Stimulated activated CD8-positive, alpha-beta memory T cell treated with anti-CD3 and anti-CD28 coated beads, Interleukin-4, amount 100 ng/mL, for 48 hours (primary cell): ENCODE results near the gene CLDND1.
"Not testable (repeated sequence)": the region's sequence is repeated elsewhere in the genome, so short reads cannot be mapped to it uniquely, and the experiment has no call there.

Source experiments
- DNase-seq: peaks from one replicate; pipeline ENCODE4 v3.0.0-alpha.2; 2020

Gene CLDND1

DNA sequence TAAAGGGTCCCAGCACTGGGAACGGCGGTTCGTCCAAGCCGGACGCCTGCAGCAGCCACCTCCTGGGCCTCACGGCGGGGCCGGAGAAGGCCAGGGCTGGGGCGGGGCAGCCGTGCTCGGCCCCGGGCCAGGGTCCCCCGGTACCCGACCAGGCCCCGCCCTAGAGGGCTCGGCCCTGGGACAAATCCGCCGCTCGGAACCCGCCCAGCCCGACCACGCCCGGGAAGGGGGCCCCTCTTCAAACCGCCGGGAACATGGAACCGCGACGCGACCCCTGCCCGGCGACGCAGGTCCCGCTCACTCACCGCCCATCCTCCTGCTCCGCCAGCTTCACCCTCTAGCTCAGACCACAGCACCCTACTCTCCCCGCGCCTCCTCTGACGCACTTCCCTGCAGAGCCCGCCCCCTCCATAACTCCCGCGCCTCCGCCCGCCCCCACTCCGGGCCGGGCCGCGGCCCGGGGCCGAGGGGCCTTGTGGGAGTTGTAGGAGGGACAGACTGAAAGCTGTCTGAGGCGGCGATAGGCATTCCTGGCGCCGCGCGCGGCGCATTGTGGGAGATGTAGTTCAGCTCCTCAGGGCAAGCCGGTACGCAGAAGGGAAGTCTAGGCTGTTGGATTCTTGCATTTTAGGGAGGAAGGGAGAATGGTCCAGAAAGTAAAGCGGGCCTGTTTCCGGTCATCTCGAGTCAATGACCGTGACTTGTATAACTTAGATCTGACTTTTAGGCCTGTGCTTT, at the start of gene CLDND1:
Gene CLDND1, minus strand, starts transcription at position 359 of the 738 bp plus-strand sequence. CDS start 1,478 bp downstream, outside the sequence.
- DNase-seq = peak; percentile 95

DNA sequence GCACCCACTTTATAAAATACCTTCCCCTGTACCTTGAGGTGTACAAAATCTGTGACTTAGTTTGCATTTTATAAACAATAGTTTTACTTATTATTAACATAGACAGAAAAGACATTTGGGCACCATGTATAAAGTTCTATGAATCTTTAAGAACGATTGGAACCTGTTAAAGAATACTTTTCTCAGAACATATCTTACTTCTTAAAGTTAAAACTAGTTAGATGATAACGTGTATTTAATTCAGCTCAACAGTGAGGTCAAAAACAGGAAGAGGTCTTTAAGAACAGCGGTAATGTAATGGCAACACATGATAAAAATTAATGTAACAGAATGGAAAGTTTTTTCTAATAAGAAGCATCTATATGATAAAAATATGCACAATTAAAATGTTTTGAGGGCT, 45.7 kb upstream of the CLDND1 start:
- no peak for DNase-seq

DNA sequence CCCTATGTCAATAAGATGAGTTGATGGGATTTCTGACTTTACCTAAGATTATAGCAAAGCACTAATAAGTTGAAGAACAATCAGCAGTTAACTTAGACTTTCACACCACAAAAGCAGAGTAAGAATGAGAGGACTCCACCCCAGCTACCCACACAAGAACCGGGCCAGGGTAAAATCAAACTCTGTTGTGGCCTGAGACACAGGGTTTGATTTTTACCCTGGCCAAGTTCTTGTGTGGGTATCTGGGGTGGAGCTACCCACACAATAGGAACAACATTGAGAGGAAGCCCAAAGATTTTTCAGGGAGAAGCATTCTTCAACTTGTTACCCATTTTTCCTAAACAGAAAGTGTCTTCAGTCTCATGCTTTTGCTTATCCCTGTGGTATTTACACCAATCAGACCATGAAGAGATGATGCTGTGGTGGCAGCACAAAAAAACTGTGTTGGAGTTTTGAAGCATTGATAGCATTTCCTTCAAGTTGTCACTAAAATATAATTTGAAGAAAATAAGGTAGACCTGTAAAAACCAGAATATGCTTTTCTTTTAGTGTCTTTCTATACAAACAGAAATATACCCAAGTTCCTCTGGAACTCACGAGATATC, 45.1 kb upstream of the CLDND1 start:
- DNase-seq = no peak

GRCh38 chr3:98565843-98566242, 43.1 kb upstream of the CLDND1 start:
- no peak for DNase-seq

GRCh38 chr3:98565237-98565643, 42.5 kb upstream of the CLDND1 start:
- DNase-seq = no peak

DNA sequence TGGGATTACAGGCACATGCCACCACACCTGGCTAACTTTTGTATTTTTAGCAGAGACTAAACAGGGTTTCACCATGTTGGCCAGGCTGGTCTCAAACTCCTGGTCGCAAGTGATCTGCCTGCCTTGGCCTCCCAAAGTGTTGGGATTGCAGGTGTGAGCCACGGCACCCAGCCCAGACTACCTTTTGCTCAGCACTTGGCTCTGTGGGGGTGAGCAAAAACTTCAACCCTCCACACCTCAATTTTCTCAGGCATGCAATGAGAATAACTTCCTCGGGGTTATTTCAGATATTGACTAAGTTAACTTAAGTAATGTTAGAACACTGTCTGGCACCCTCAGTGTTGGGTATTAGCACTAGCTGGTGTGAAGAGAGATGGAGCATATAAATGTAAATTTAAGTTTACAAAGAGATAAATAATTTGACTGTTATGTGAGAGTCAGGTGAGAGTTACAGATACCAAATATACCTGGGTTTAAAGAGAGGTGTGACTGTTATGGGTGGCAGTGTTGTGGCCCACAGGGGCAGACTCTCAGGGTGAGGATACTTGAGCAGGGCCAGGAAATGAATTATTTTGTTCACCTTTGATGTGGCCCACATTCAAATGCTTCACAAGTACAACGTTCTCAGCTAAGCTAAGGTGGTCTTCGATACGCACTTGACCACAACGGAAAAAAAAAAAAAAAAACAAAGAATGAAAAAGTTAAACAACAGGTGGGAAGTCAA, 41.7 kb upstream of the CLDND1 start:
- no peak for DNase-seq

DNA sequence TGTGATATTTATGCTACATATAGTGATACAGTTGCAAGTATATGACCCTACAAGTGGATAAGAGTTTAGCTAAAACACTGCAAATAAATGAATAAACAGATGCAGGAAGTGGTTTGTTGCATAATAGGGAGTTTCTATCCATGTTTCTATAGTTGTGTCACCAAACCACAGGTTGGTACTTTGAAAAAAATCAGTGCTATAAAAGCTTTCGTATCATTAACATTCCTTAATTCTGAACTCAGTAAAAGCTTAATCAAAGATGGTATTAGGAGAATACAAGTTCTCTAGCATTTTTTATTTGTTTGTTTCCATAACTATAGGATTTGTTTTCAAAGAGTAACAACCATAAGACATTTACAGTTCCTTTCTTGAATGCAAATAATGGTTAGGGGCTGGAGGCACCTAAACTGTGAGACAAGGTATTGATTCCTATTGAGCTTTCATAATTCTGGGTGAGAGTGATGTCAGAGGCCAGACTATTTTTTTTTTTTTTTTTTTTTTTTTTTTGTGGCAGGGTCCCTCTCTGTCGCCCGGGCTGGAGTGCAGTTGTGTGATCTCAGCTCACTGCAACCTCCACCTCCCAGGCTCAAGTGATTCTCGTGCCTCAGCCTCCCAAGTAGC, 41.1 kb upstream of the CLDND1 start:
- no peak for DNase-seq

- DNase-seq = no peak
Measured at GRCh38 chr3:98561727-98562521, 39.2 kb upstream of the CLDND1 start.

GRCh38 chr3:98560911-98561310, 38.2 kb upstream of the CLDND1 start:
- no peak for DNase-seq

DNA sequence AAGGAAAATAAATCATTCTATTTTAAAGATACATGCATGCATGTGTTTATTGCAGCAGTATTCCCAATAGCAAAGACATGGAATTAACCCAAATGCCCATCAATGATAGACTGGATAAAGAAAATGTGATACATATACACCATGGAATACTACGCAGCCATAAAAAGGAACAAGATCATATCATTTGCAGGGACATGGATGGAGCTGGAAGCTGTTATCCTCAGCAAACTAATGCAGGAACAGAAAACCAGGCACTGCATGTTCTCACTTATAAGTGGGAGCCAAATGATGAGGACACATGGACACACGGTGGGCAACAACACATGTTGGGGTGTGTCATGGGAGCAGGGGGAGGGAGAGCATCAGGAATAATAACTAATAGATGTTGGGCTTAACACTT, 37.1 kb upstream of the CLDND1 start:
- DNase-seq = not testable (repeated sequence)

DNA sequence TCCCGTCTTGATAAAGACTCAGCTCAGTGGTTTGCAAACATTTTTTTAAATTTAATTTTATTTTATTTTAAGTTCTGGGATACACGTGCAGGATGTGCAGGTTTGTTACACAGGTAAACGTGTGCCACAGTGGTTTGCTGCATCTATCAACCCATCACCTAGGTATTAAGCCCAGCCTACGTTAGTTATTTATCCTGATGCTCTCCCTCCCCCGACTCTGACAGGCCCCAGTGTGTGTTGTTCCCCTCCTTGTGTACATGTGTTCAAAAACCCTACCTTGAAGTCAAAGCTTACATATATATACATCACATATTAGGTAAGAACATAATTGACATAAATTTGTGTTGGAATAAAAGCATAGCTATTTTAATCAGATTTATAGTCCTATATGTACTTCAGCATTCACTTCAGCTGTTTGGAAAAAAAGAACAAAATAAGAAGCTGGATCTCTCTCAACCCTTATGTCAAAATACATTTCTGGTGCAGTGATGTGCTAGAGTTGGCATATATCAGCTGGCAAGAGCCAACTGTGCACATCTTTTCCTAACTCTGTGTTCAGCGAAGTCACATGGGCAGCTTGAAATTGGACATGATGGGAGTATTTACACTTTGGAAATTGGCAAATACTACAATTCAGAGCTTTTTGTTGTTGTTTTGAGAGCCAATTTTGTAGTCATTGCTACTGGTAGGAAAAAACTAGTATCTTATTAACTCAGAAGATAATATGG, 35.6 kb upstream of the CLDND1 start:
- DNase-seq = no peak

DNA sequence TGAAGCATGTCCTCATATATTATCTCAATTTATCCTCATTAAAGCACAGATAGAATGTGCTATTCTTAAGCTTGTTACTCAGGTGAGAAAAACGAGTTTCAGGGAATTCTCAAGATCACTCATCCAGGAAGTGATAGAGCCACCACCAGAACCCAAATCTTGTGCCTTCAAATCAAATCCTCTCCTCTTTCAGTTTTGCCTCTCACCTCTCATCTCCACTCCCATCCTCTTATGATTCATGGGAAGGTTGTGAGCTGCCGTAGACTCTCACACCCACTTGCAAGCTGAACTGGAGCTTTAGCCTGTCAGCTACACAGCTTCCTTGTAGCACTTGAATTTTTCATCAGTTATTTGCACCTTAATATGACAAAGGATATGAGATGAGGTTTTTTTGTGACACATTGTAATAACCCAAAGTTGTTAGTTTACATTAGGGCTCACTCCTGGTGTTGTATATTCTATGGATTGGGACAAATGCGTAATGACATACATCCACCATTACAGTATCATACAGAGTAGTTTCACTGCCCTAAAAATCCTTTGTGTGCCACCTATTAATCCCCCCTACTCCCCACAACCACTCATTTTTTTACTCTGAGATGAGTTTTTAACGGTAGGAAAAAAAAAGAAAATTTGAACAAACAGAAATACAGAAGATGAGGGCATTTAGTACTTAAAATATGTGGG, 34.8 kb upstream of the CLDND1 start:
- DNase-seq = peak; percentile 57

- DNase-seq = peak; percentile 77
Measured at GRCh38 chr3:98556164-98557130, 33.7 kb upstream of the CLDND1 start.

DNA sequence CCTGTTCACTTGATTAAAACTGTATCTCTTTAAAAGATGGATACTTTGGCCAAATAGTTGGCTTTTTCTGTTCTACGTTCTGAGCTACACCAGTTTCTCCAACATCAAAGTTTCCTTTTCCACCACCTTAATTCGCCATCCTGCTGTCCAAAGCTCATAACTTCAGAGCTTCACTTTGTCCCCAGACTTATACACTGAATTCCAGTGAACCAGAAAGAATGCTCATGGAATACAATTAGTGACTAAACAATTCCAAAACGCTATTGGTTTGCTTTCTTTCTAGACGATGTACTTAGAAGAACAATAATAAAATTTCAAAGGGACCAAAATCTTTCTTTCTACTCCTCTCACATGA, 32.3 kb upstream of the CLDND1 start:
- DNase-seq = no peak

DNA sequence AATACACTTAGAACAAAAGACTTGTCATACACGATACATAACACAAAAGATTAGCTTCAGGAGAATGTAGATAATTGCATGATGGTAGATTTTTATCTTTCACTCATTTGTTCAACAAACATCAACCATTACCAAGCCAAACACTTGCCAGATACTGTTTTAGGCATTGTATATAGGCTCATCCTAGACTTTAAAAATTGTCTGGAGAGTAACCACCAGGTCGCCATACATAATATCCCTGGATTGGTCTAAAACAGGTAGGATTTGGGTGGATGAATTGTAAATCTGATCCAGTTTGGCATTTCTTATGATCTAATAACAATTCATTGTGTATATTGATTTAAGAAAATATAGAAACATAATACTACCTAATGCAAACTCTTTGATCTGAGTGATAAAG, 31.9 kb upstream of the CLDND1 start:
- no peak for DNase-seq

- no peak for DNase-seq
Measured at GRCh38 chr3:98553753-98554152, 31.1 kb upstream of the CLDND1 start.

- no peak for DNase-seq
Measured at GRCh38 chr3:98553021-98553563, 30.4 kb upstream of the CLDND1 start.

- no peak for DNase-seq
Measured at GRCh38 chr3:98552232-98553020, 29.7 kb upstream of the CLDND1 start.

DNA sequence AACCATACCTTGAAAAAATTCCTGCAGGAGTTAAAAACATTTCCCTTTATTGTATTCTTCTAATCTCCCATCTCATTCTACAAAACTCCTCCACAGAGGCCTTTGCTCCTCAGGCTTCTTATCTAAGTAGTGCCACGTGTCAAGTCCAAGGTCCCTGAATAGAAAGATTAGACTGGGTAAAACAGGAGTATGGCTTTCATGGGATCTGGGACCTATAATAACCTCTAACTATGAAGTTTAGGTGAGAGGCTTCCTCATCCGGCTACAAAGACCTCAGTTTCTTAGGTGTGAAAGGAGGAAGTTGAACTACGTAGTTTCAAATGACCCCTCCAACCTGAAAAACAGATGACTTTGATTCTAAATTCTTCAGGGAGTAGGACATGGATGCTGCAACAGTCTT, 29.1 kb upstream of the CLDND1 start:
- DNase-seq = no peak
